NK-92 treated with Interleukin-12 subunit alpha and Interleukin-12 subunit beta, amount 100 ng/mL, for 24 hours (cell line): ENCODE measurements around the gene EP300.
"Not testable (repeated sequence)": the region's sequence is repeated elsewhere in the genome, so short reads cannot be mapped to it uniquely, and the experiment has no call there.

ENCODE experiments used
- DNase-seq: peaks from one replicate; lab custom pipeline; 2025; lab: John Stamatoyannopoulos, UW

Gene EP300

DNA sequence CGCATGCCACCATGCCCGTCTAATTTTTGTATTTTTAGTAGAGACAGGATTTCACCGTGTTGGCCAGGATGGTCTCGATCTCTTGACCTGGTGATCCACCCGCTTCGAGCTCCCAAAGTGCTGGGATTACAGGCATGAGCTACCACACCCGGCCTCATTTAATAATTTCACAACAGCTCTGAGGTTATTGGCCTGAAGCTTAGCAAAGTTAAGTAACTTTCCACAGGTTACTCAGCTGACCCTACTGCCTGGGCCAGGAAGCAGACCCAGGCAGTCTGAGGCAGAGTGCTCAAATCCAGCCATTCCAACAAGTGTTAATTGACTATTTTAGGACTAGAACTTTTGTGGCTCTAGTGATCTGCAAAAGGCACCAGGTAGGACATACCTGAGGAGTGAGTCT is 60.5 kb downstream of the EP300 start:
- DNase-seq: no peak

DNA sequence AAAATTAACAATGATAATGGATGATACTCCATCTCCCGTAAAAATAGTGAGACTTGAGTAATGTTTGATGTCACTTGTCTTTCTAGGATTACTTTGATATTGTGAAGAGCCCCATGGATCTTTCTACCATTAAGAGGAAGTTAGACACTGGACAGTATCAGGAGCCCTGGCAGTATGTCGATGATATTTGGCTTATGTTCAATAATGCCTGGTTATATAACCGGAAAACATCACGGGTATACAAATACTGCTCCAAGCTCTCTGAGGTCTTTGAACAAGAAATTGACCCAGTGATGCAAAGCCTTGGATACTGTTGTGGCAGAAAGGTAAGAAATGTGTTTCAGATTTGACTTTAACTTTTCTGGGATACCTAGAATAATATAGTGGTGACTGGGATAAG is 64.7 kb downstream of the EP300 start:
- DNase-seq: no peak

DNA sequence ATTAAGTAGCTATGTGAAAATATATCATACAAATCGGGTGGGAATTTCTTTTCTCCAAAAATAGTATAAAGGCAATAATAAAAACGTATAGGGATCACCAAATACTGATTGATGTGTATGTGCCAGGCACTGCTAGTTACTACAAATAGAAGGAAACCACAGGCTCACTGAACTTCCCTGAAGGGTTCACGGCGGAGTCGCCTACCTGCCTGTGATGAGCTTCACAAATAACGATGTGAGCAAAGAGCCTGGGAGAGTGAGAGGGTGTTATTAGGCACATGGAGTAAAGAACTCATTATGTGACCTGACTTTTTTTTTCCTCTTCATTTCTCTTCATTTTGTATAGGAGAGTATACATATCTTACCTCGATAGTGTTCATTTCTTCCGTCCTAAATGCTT is 76.8 kb downstream of the EP300 start:
- DNase-seq: no peak

DNA sequence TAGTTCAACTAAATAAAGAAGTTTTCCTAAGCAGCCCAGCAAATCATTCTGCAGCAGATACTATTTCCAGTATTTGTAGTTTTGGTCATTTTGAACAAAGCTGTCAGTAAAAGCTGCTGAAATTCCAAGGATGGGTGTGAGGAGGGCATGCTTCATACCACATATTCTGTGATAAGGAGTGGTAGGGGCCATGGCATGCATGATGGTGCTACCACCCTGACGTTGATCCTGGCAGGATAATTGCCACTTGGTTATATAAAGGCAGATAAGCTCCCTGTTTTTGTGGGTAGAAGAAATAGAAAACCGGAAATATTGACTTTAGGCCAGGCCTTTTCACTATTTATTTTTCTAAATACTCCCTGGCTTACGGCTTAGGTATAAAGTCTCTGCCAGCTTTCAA is 79.6 kb downstream of the EP300 start:
- no peak for DNase-seq

- no peak for DNase-seq
Observed at GRCh38 chr22:41175546-41175945, 83.2 kb downstream of the EP300 start.

DNA sequence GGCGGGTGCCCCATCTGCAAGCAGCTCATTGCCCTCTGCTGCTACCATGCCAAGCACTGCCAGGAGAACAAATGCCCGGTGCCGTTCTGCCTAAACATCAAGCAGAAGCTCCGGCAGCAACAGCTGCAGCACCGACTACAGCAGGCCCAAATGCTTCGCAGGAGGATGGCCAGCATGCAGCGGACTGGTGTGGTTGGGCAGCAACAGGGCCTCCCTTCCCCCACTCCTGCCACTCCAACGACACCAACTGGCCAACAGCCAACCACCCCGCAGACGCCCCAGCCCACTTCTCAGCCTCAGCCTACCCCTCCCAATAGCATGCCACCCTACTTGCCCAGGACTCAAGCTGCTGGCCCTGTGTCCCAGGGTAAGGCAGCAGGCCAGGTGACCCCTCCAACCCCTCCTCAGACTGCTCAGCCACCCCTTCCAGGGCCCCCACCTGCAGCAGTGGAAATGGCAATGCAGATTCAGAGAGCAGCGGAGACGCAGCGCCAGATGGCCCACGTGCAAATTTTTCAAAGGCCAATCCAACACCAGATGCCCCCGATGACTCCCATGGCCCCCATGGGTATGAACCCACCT is 84.7 kb downstream of the EP300 start:
- DNase-seq: no peak

GRCh38 chr22:41177622-41178424 is 85.4 kb downstream of the EP300 start:
- DNase-seq: no peak

GRCh38 chr22:41178425-41178975 is 86.1 kb downstream of the EP300 start:
- no peak for DNase-seq

- DNase-seq: not testable (repeated sequence)
Observed at GRCh38 chr22:41180362-41180761, 88.0 kb downstream of the EP300 start.

DNA sequence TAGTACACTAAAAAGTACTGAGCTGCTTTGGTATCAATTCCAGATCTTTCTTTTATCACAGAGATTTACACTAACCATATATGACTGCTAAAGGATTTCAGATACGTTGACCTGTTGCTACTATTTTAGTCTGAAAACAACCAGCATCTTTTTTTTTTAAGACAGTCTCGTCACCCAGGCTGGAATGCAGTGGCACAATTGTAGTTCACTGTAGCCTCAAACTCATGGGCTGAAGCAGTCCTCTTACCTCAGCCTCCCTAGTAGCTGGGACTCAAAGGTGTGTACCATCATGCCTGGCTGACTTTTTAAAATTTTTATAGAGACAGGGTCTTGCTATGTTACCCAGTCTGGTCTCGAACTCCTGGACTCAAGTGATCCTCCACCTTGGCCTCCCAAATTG is 88.5 kb downstream of the EP300 start:
- no peak for DNase-seq

DNA sequence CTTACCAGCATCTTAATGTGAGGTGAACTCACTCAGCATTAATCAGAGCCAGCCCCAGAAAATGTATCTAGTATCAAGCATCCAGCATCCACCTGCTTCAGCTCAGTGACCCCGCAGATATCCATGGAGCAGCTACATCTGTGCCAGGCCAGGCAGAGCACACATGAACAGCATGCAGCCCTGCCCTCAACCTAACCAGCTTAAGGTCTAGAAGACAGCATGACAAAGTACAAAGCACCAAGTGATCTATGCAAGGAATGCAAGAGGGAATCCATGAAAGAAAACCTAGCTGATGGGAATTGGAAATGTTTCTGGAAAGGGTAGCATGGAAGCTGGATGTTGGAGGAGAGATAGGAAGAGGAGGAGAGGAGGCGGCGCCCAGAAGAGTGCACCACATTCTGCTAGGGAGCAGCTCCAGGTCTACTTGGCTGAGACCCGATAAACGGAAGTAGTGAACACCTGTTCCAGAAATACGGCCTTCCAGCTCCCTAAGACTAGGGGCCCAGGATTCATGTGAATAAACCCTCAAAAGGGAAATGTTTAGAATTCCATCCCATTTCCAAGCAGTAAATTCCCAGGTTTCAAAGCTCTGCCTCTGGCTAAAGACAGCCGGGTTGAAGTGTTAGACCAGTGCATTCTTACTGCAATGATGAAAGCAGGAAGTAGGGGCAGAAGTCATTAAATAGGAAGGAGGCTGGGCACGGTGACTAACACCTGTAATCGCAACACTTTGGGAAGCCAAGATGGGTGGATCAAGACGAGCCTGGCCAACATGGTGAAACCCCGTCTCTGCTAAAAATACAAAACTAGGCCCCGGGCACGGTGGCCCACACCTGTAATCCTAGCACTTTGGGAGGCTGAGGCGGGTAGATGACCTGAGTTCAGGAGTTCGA is 89.2 kb downstream of the EP300 start:
- DNase-seq: no peak

GRCh38 chr22:41184679-41185078 is 92.3 kb downstream of the EP300 start:
- DNase-seq: no peak

DNA sequence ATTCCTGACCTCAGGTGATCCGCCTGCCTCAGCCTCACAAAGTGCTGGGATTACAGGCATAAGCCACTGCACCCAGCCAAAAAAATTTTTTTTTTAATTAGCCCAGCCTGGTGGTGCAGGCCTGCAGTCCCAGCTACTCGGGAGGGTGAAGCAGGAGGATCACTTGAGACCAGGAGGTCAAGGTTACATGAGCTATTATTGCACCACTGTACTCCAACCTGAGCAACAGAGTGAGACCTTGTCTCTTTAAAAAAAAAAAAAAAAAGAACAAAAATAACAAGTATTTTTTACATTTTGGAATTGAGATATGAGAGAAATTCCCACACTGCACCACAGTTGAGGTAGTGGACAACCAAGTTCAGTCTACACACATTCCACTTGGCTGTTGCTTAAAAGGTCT is 99.1 kb downstream of the EP300 start:
- DNase-seq: no peak

GRCh38 chr22:41193829-41194228 is 101.4 kb downstream of the EP300 start:
- no peak for DNase-seq

GRCh38 chr22:41197038-41197972 is 104.9 kb downstream of the EP300 start:
- peak; percentile 46 for DNase-seq

GRCh38 chr22:41198027-41198580 is 105.7 kb downstream of the EP300 start:
- no peak for DNase-seq

DNA sequence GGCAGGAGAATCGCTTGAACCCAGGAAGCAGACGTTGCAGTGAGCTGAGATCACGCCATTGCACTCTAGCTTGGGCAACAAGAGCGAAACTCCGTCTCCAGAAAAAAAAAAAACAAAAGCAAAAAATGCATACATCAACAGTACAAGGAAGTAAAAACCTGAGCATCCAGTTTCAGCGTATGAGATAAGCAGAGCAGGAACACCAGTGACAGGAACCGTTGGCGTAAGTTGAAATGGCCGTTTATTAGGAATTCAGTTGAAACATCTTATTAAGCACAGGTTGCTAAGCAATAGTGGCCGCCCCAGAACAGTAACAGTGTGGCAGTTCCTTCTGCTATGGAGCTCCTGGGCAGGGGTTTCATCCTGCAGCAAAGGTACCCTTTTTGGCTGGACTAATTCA is 108.7 kb downstream of the EP300 start:
- no peak for DNase-seq

DNA sequence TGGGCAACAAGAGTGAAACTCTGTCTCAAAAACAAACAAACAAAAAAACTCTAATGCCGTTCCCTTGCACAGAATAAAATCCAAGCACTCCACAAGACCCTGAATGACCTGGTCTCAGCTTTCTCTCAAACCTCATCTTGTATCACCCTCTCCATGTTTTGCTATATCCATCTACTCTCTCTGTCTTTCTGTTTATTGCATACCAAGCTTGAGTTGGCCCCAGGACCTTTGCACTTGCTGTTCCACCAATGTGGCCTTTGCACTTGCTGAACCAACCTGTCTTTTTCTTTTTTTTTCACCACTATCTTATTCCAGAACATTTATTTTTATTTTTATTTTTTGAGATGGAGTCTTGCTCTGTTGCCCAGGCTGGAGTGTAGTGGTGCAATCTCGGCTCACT is 110.7 kb downstream of the EP300 start:
- no peak for DNase-seq

- no peak for DNase-seq
Observed at GRCh38 chr22:41204066-41204465, 111.7 kb downstream of the EP300 start.

GRCh38 chr22:41204992-41205900 is 112.9 kb downstream of the EP300 start, which contains the start of gene L3MBTL2:
L3MBTL2 (plus strand) TSS chr22:41205312; CDS start chr22:41205363, 51 bp downstream.
- DNase-seq: peak; percentile 91
